ENCODE measurements around the gene BCL2L14. TPM values are rescaled to one million over a fixed set of nuclear protein-coding genes. Genes with fewer than 3 reads are reported as not detected.

Gene BCL2L14
- total RNA-seq (2021; fragmentation: NEBNext Ultra II Directional; extraction: Animal tissue kit (Norgen Biotek cat#: 25700)), result not detected
- long read RNA-seq, partial matches to known transcripts, result 0 of 1 reads
- long read RNA-seq, other reads (novel, unspliced or antisense), result 1 of 1 reads

GRCh38 chr12:12070674-12071656 lies at the start of gene BCL2L14:
TSS of gene BCL2L14 (plus strand) at chr12:12070939. CDS start at chr12:12079306, 8,367 bp downstream.
- Mint-ChIP-seq H3K27me3 (ENCODE audit: insufficient read depth) (peaks cover 37% of the 10 kb centered on the region), H3K27ac (no peak within 1 kb of the TSS), H3K36me3 (ENCODE audit: low read depth) (no peaks in the 10 kb centered on the region), H3K4me1 (ENCODE audit: low read depth) (peaks cover 7% of the 10 kb centered on the region), H3K9me3 (no peaks in the 10 kb centered on the region), H3K4me3 (no peak within 1 kb of the TSS)
- DNase-seq, result no peak
- no peak for TF ChIP-seq CTCF (IDR thresholded peaks at IDR 0.05)

GRCh38 chr12:12022306-12022936 lies 48.3 kb upstream of the BCL2L14 start:
- Mint-ChIP-seq H3K4me1 (ENCODE audit: low read depth) (peaks cover 8% of the 10 kb centered on the region; the same call in 1 of the 2 replicates), H3K36me3 (ENCODE audit: low read depth) (peaks cover 5% of the 10 kb centered on the region; the same call in 1 of the 2 replicates), H3K9me3 (peaks cover 13% of the 10 kb centered on the region), H3K27ac (no peak overlapping the region), H3K27me3 (ENCODE audit: insufficient read depth) (peaks cover 43% of the 10 kb centered on the region), H3K4me3 (no peak overlapping the region)
- no peak for TF ChIP-seq CTCF (IDR thresholded peaks at IDR 0.05)
- DNase-seq, result no peak

DNA sequence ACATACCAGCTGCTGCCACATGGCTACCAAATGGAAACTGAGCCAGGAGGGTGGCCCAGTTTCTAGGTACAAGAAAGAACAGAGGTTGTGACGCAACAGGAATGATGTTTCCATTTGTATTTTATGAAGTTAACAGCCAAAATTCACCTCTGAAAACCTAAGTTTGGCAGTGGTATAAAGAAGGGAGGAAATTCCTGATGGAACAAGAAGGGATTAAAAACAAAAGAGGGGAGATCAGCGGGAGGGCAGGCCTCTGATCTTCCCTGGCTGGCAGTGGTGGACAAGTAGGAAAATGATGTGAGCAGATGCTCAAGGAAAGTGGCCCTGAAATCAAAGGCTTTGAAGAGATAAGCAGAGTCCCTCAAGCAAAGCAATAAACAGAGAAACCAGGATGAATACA lies 47.3 kb upstream of the BCL2L14 start:
- Mint-ChIP-seq H3K9me3 (peaks cover 13% of the 10 kb centered on the region), H3K36me3 (ENCODE audit: low read depth) (peaks cover 5% of the 10 kb centered on the region; the same call in 1 of the 2 replicates), H3K27me3 (ENCODE audit: insufficient read depth) (peaks cover 47% of the 10 kb centered on the region), H3K4me3 (no peak overlapping the region), H3K4me1 (ENCODE audit: low read depth) (peaks cover 3% of the 10 kb centered on the region; the same call in 1 of the 2 replicates), H3K27ac (no peak overlapping the region)
- TF ChIP-seq CTCF (IDR thresholded peaks at IDR 0.05), result no peak
- DNase-seq, result no peak

DNA sequence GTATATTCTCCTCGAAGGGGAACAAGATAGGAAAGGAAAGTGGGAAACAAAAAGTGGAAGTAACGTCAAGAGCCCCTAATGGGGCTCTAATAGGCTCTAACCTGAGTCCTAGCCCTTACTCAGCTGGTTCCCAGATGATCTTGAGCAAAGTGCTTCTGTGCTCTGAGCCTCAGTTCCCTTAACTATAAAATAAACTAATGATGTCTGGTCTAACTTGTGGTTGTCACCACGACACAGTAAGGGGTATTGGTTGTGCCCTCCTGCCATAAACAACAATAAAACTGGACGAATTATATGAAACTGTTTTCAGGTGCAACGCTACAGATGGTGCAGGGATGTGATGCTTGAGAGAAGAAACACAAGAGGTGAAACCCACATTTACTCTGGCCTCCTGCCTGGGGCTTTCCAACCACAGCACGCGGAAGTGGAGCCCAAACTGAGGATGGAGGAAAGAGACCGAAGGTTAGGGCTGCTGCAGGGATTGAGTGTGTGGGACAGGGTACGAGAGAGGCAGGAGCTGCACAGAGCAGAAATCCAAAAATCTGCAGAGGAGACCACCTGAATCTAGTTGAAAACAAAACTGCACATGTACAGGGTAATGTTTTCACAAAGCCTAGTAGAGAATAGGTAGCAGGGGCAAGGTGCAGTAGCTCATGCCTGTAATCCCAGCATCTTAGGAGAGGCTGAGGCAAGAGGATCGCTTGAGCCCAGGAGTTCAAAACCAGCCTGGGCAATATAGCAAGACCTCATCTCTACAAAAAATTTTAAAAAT lies 45.6 kb upstream of the BCL2L14 start:
- Mint-ChIP-seq H3K4me3 (no peak overlapping the region), H3K9me3 (peaks cover 13% of the 10 kb centered on the region), H3K27ac (no peak overlapping the region), H3K27me3 (ENCODE audit: insufficient read depth) (peaks cover 44% of the 10 kb centered on the region), H3K36me3 (ENCODE audit: low read depth) (peaks cover 5% of the 10 kb centered on the region; the same call in 1 of the 2 replicates), H3K4me1 (ENCODE audit: low read depth) (no peaks in the 10 kb centered on the region)
- DNase-seq, result no peak
- TF ChIP-seq CTCF (IDR thresholded peaks at IDR 0.05), result no peak

DNA sequence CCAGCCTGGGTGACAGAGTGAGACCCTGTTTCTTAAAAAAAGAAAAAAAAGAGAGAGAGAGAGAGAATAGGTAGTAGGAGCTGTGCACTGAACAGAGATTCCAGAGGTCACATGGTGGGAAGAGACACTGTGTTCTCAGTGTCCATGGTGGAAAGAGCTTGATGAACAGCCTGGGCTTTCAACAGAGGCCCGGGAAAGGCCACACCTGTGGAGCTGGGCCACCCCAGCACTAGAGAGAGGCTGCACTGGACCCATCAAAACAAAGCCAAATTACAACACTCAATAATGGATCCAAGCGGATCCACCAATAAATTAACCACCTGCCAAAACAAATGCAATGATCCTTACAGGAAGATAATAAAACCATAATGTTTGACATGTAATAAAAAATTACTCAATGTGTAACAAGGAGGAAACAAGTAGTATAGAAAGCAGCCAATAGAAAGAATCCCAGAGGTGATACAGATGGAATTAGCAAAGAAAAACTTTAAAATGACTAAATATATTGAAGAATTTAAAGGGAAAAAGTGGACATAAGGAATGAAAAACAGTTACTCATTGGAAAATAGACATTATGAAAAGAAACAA lies 44.8 kb upstream of the BCL2L14 start:
- Mint-ChIP-seq H3K27me3 (ENCODE audit: insufficient read depth) (peaks cover 44% of the 10 kb centered on the region), H3K27ac (no peak overlapping the region), H3K4me1 (ENCODE audit: low read depth) (no peaks in the 10 kb centered on the region), H3K9me3 (peaks cover 13% of the 10 kb centered on the region), H3K36me3 (ENCODE audit: low read depth) (peaks cover 5% of the 10 kb centered on the region; the same call in 1 of the 2 replicates), H3K4me3 (no peak overlapping the region)
- DNase-seq, result no peak
- TF ChIP-seq CTCF (IDR thresholded peaks at IDR 0.05), result no peak
